HG03460 (cell line): ENCODE data around the gene MACROD2.

ENCODE experiments used
- ATAC-seq: cut with Tn5 transposase; IDR thresholded peaks from one replicate; pipeline ENCODE4 v1.9.1; 2021; ENCODE audit not compliant: unreplicated experiment

MACROD2 gene

GRCh38 chr20:16098890-16099639, 2103.7 kb downstream of the MACROD2 start:
- no peak for ATAC-seq

- no peak for ATAC-seq
These were observed 2104.8 kb downstream of the MACROD2 start for GRCh38 chr20:16100111-16100510.

- no peak for ATAC-seq
These were observed 2105.5 kb downstream of the MACROD2 start for GRCh38 chr20:16100767-16101166.
